ENCODE data around the gene DST.

Gene DST

GRCh38 chr6:56515081-56515905 is 127.4 kb downstream of the DST start:
- FAIRE-seq, result no peak
- no peak for TF ChIP-seq CTCF (IDR thresholded peaks at IDR 0.05; ENCODE audit: insufficient read depth, missing control alignments)
- DNase-seq (ENCODE audit: insufficient read length, low spot score), result no peak

- no peak for TF ChIP-seq CTCF (IDR thresholded peaks at IDR 0.05; ENCODE audit: insufficient read depth, missing control alignments)
- DNase-seq (ENCODE audit: insufficient read length, low spot score) (no peak), FAIRE-seq (no peak)
Observed at GRCh38 chr6:56514395-56514794, 128.3 kb downstream of the DST start.

- DNase-seq (ENCODE audit: insufficient read length, low spot score), result no peak
- TF ChIP-seq CTCF (IDR thresholded peaks at IDR 0.05; ENCODE audit: insufficient read depth, missing control alignments), result no peak
- no peak for FAIRE-seq
Observed at GRCh38 chr6:56513631-56514030, 129.1 kb downstream of the DST start.

- DNase-seq (ENCODE audit: insufficient read length, low spot score) (no peak), FAIRE-seq (no peak)
- no peak for TF ChIP-seq CTCF (IDR thresholded peaks at IDR 0.05; ENCODE audit: insufficient read depth, missing control alignments)
Observed at GRCh38 chr6:56511591-56511990, 131.1 kb downstream of the DST start.

- TF ChIP-seq CTCF (IDR thresholded peaks at IDR 0.05; ENCODE audit: insufficient read depth, missing control alignments), result no peak
- DNase-seq (ENCODE audit: insufficient read length, low spot score), result no peak
- no peak for FAIRE-seq
Observed at GRCh38 chr6:56510984-56511531, 131.6 kb downstream of the DST start.

- FAIRE-seq, result no peak
- DNase-seq (ENCODE audit: insufficient read length, low spot score), result no peak
- TF ChIP-seq CTCF (IDR thresholded peaks at IDR 0.05; ENCODE audit: insufficient read depth, missing control alignments), result no peak
Observed at GRCh38 chr6:56509031-56509430, 133.7 kb downstream of the DST start.

- no peak for TF ChIP-seq CTCF (IDR thresholded peaks at IDR 0.05; ENCODE audit: insufficient read depth, missing control alignments)
- FAIRE-seq (no peak), DNase-seq (ENCODE audit: insufficient read length, low spot score) (no peak)
Observed at GRCh38 chr6:56507517-56507916, 135.2 kb downstream of the DST start.

Measured in D721Med (cell line).